Measurements from ENCODE around the gene DCT. TPM values are rescaled to one million over a fixed set of nuclear protein-coding genes. Genes with fewer than 3 reads are reported as not detected.

The DCT gene
- total RNA-seq, 1 donor from 2014 or later = not detected

DNA sequence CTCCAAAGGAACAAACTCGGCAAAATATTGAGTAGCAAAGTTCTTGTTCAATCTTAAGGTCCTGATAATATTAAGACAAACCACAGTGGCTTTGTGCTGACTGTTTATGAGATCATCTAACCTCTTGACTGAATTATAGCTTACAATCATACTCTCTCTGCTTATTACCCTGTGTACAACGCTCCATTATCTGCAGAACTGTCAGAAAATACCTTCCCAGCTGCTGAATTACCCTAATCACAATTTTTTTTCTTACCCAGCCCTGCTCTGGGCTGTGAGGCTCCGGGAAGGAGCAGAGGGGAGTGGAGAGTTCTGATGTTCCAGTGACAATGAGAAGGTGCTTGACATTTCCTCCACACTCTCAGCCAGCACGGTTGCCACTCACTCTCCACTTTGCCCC lies 64.8 kb downstream of the DCT start:
- Mint-ChIP-seq H3K27me3 (ENCODE audit: unreplicated experiment) (peaks cover 24% of the 10 kb centered on the region), H3K4me3 (ENCODE audit: unreplicated experiment) (no peak overlapping the region), H3K9me3 (ENCODE audit: unreplicated experiment) (no peaks in the 10 kb centered on the region), H3K4me1 (ENCODE audit: unreplicated experiment) (peaks cover 3% of the 10 kb centered on the region), H3K36me3 (ENCODE audit: unreplicated experiment) (peaks cover 3% of the 10 kb centered on the region), H3K27ac (ENCODE audit: unreplicated experiment) (no peak overlapping the region)
- TF ChIP-seq, protein P1, sequence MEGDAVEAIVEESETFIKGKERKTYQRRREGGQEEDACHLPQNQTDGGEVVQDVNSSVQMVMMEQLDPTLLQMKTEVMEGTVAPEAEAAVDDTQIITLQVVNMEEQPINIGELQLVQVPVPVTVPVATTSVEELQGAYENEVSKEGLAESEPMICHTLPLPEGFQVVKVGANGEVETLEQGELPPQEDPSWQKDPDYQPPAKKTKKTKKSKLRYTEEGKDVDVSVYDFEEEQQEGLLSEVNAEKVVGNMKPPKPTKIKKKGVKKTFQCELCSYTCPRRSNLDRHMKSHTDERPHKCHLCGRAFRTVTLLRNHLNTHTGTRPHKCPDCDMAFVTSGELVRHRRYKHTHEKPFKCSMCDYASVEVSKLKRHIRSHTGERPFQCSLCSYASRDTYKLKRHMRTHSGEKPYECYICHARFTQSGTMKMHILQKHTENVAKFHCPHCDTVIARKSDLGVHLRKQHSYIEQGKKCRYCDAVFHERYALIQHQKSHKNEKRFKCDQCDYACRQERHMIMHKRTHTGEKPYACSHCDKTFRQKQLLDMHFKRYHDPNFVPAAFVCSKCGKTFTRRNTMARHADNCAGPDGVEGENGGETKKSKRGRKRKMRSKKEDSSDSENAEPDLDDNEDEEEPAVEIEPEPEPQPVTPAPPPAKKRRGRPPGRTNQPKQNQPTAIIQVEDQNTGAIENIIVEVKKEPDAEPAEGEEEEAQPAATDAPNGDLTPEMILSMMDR (IDR thresholded peaks at IDR 0.05) = no peak
- DNase-seq (ENCODE audit: extremely low spot score, unreplicated experiment) = no peak

DNA sequence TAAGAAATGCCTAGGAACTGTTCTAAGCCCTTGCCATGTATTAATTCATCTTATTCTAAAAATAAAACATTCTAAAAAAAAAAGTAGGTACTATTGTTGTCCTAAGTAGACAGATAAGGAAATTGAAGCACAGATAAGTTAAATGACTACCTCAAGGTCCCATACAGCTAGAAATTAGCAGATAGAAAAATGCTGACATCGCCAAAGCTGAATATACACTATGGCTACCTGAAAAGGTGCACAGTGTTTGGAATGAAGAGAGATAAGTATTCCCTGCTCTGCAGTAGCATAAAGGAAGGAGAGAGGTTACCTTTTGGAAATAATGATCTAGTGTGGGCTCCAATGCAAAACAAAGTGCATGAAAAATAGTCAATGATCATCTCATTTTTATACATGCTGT lies 65.3 kb downstream of the DCT start:
- TF ChIP-seq, protein P1 (IDR thresholded peaks at IDR 0.05) = no peak
- no peaks in the 10 kb centered on the region for H3K9me3 Mint-ChIP-seq (ENCODE audit: unreplicated experiment)
- peaks cover 24% of the 10 kb centered on the region for H3K27me3 Mint-ChIP-seq (ENCODE audit: unreplicated experiment)
- DNase-seq (ENCODE audit: extremely low spot score, unreplicated experiment) = no peak
- no peak overlapping the region for H3K27ac Mint-ChIP-seq (ENCODE audit: unreplicated experiment)
- H3K36me3 Mint-ChIP-seq (ENCODE audit: unreplicated experiment) = peaks cover 3% of the 10 kb centered on the region
- no peak overlapping the region for H3K4me3 Mint-ChIP-seq (ENCODE audit: unreplicated experiment)
- peaks cover 3% of the 10 kb centered on the region for H3K4me1 Mint-ChIP-seq (ENCODE audit: unreplicated experiment)

DNA sequence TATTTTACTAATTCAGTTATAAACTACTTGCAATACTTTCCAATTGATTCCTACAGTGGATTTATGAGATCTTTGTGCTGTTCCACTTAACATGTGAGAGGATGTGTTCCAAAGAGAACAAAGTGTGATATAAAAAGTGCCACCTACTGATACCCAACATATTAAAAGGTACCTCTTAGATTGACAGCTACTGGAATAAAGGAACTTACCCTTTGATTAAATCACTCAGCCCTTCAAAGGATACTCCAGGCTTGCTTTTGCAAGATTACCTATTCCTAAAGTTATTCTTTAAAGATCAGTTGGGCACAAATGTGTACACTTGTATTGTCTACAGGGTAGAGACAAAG lies 65.9 kb downstream of the DCT start:
- peaks cover 24% of the 10 kb centered on the region for H3K27me3 Mint-ChIP-seq (ENCODE audit: unreplicated experiment)
- peaks cover 3% of the 10 kb centered on the region for H3K36me3 Mint-ChIP-seq (ENCODE audit: unreplicated experiment)
- DNase-seq (ENCODE audit: extremely low spot score, unreplicated experiment) = no peak
- H3K4me3 Mint-ChIP-seq (ENCODE audit: unreplicated experiment) = no peak overlapping the region
- no peak overlapping the region for H3K27ac Mint-ChIP-seq (ENCODE audit: unreplicated experiment)
- no peaks in the 10 kb centered on the region for H3K9me3 Mint-ChIP-seq (ENCODE audit: unreplicated experiment)
- peaks cover 3% of the 10 kb centered on the region for H3K4me1 Mint-ChIP-seq (ENCODE audit: unreplicated experiment)
- TF ChIP-seq, protein P1 (IDR thresholded peaks at IDR 0.05) = no peak

DNA sequence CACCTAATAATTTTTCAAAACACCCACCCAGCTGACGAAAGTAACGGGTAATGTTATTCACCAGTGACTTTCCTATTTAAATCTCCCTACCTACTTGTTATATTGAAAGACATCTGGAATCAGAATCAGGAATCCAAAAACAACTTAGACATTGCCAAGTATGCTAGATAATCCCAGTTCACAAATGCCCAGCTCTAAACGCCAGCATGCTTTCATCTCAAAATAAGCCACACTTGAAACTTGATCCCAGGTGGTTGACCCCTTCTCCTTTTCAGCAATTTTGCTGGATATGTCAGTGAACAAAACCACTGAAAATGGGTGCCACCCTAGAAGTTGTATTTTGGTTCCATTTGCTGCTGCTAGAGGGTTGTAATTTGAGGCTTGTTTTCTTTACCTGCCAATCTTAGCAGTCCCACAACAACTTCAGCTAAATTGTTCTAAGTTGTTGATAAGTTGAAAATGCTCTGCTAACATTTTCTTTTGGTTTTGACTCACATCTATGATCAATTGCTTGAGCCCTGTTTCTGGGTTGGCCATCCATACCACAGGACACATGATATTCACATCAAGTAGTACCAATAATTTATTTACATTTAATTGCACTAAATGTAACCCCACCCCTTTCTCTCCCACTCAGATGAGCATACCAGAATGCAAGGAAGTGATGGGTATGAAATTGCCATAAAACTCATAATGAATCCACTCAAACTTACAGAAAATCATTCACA lies 66.4 kb downstream of the DCT start:
- H3K36me3 Mint-ChIP-seq (ENCODE audit: unreplicated experiment) = peaks cover 7% of the 10 kb centered on the region
- TF ChIP-seq, protein P1 (IDR thresholded peaks at IDR 0.05) = no peak
- H3K4me1 Mint-ChIP-seq (ENCODE audit: unreplicated experiment) = peaks cover 3% of the 10 kb centered on the region
- no peak overlapping the region for H3K27ac Mint-ChIP-seq (ENCODE audit: unreplicated experiment)
- H3K27me3 Mint-ChIP-seq (ENCODE audit: unreplicated experiment) = peaks cover 24% of the 10 kb centered on the region
- H3K9me3 Mint-ChIP-seq (ENCODE audit: unreplicated experiment) = no peaks in the 10 kb centered on the region
- H3K4me3 Mint-ChIP-seq (ENCODE audit: unreplicated experiment) = no peak overlapping the region
- no peak for DNase-seq (ENCODE audit: extremely low spot score, unreplicated experiment)

DNA sequence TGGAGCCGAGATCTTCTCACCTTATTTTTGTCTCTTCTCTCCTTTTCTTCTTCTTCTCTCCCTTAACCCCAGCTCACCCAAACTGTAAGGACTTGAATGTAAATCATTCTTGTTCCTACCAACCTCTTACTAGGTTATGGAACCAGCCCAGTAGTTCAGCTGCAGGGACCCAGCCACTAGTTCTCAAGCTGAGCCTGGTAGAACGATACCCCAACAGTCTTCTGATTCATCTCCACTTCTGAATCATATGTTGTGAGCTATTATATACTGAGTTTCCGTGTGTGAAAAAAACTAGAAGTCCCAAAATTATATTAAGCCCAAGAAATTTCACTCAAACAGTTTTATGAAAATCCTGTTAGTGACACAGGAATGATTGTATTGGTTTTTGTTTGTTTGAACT lies 67.7 kb downstream of the DCT start:
- H3K9me3 Mint-ChIP-seq (ENCODE audit: unreplicated experiment) = no peaks in the 10 kb centered on the region
- peaks cover 24% of the 10 kb centered on the region for H3K27me3 Mint-ChIP-seq (ENCODE audit: unreplicated experiment)
- H3K27ac Mint-ChIP-seq (ENCODE audit: unreplicated experiment) = no peak overlapping the region
- no peak for DNase-seq (ENCODE audit: extremely low spot score, unreplicated experiment)
- TF ChIP-seq, protein P1 (IDR thresholded peaks at IDR 0.05) = no peak
- H3K4me1 Mint-ChIP-seq (ENCODE audit: unreplicated experiment) = peaks cover 3% of the 10 kb centered on the region
- H3K4me3 Mint-ChIP-seq (ENCODE audit: unreplicated experiment) = no peak overlapping the region
- H3K36me3 Mint-ChIP-seq (ENCODE audit: unreplicated experiment) = peaks cover 5% of the 10 kb centered on the region

All from osteocyte (in vitro differentiated cells).